Neural cell (in vitro differentiated cells): ENCODE results near the gene LPP.

Experiments used
- CTCF ChIP-seq: fragments of 450-650 bp; IDR thresholded peaks from 2 replicates; pipeline ENCODE4 v1.5.1; 2014; ENCODE audit warnings: antibody characterized with exemption, mild to moderate bottlenecking, moderate library complexity; ENCODE audit not compliant: poor library complexity, severe bottlenecking
- EP300 ChIP-seq: fragments of 450-650 bp; conservative IDR thresholded peaks from 2 replicates; pipeline ENCODE4 v1.6.1; 2014; ENCODE audit warnings: antibody characterized with exemption, mild to moderate bottlenecking, moderate library complexity; ENCODE audit not compliant: poor library complexity, severe bottlenecking
- EZH2 ChIP-seq: fragments of 200-600, 300-800 bp; shearing (Covaris generic), sonication (generic); IDR thresholded peaks from 2 replicates; pipeline ENCODE4 v1.6.1; 2014; ENCODE audit warnings: antibody characterized with exemption, low read length, borderline replicate concordance, mild to moderate bottlenecking; ENCODE audit not compliant: insufficient read depth, poor library complexity, severe bottlenecking
- MXI1 ChIP-seq: fragments of 450-650 bp; conservative IDR thresholded peaks from 2 replicates; pipeline ENCODE4 v1.6.1; 2014; ENCODE audit warnings: antibody characterized with exemption, mild to moderate bottlenecking; ENCODE audit not compliant: poor library complexity, severe bottlenecking
- POLR2AphosphoS5 ChIP-seq: IDR thresholded peaks from 2 replicates; pipeline ENCODE4 v1.6.1; 2012
- RAD21 ChIP-seq: fragments of 450-650 bp; conservative IDR thresholded peaks from 2 replicates; pipeline ENCODE4 v1.6.1; 2014; ENCODE audit warnings: antibody characterized with exemption, mild to moderate bottlenecking, moderate library complexity
- REST ChIP-seq: IDR thresholded peaks from 2 replicates; pipeline ENCODE4 v1.6.1; 2012; ENCODE audit warnings: borderline replicate concordance
- SMC3 ChIP-seq: fragments of 450-650 bp; conservative IDR thresholded peaks from 2 replicates; pipeline ENCODE4 v1.6.1; 2014; ENCODE audit warnings: antibody characterized with exemption, mild to moderate bottlenecking, moderate library complexity; ENCODE audit not compliant: poor library complexity
- TAF1 ChIP-seq: IDR thresholded peaks from 2 replicates; pipeline ENCODE4 v1.6.1; 2012; ENCODE audit warnings: low read depth

- no peak for TF ChIP-seq EP300
- TF ChIP-seq CTCF, result no peak
- no peak for TF ChIP-seq POLR2AphosphoS5
- TF ChIP-seq TAF1, result no peak
- no peak for TF ChIP-seq EZH2
- no peak for TF ChIP-seq SMC3
- no peak for TF ChIP-seq REST
- no peak for TF ChIP-seq RAD21
- TF ChIP-seq MXI1, result no peak
These were observed 586.1 kb downstream of the LPP start for GRCh38 chr3:188740010-188740409.
